Measurements from ENCODE around the gene RAB11FIP4.
"Not testable (repeated sequence)": the region's sequence is repeated elsewhere in the genome, so short reads cannot be mapped to it uniquely, and the experiment has no call there.

The RAB11FIP4 gene

GRCh38 chr17:31374503-31374902 is 17.0 kb upstream of the RAB11FIP4 start:
- ChIA-PET POLR2A (no interaction called here), CTCF (interaction anchor here (0.8 to 2.6 kb wide), 5 partner anchors 8 to 314 kb away, joined by 3 to 12 read pairs (median 3); no protein-coding TSS in a partner anchor)
- DNase-seq (ENCODE audit: extremely low spot score): no peak
- TF ChIP-seq CTCF (IDR thresholded peaks at IDR 0.05; ENCODE audit: control extremely low read depth, extremely low read depth, low read depth, missing control alignments): no peak

GRCh38 chr17:31378638-31379037 is 12.8 kb upstream of the RAB11FIP4 start:
- ChIA-PET CTCF (interaction anchor here (3.1 kb wide), 1 partner anchor 11 kb away, joined by 17 read pairs; no protein-coding TSS in a partner anchor), POLR2A (no interaction called here)
- no peak for TF ChIP-seq CTCF (IDR thresholded peaks at IDR 0.05; ENCODE audit: control extremely low read depth, extremely low read depth, low read depth, missing control alignments)
- no peak for DNase-seq (ENCODE audit: extremely low spot score)

GRCh38 chr17:31379597-31380205 is 11.8 kb upstream of the RAB11FIP4 start:
- CTCF ChIA-PET: interaction anchor here (0.9 to 3.1 kb wide), 4 partner anchors 10 to 183 kb away, joined by 3 to 17 read pairs (median 3); no protein-coding TSS in a partner anchor
- no peak for TF ChIP-seq CTCF (IDR thresholded peaks at IDR 0.05; ENCODE audit: control extremely low read depth, extremely low read depth, low read depth, missing control alignments)
- POLR2A ChIA-PET: no interaction called here
- DNase-seq (ENCODE audit: extremely low spot score): no peak

- DNase-seq (ENCODE audit: extremely low spot score): no peak
- ChIA-PET POLR2A (no interaction called here), CTCF (no interaction called here)
- TF ChIP-seq CTCF (IDR thresholded peaks at IDR 0.05; ENCODE audit: control extremely low read depth, extremely low read depth, low read depth, missing control alignments): no peak
Measured at GRCh38 chr17:31381165-31381668, 10.3 kb upstream of the RAB11FIP4 start.

- DNase-seq (ENCODE audit: extremely low spot score); POLR2A ChIA-PET: not testable (repeated sequence)
- CTCF ChIA-PET: interaction anchor here (0.8 to 1.9 kb wide), 2 partner anchors 9 to 146 kb away, joined by 3 to 12 read pairs; no protein-coding TSS in a partner anchor
Measured at GRCh38 chr17:31382668-31383275, 8.7 kb upstream of the RAB11FIP4 start.

GRCh38 chr17:31383488-31383887 is 8.0 kb upstream of the RAB11FIP4 start:
- CTCF ChIA-PET: interaction anchor here (1.9 kb wide), 1 partner anchor 10 kb away, joined by 12 read pairs; no protein-coding TSS in a partner anchor
- DNase-seq (ENCODE audit: extremely low spot score); POLR2A ChIA-PET: not testable (repeated sequence)
- peak; percentile 14 for TF ChIP-seq CTCF (IDR thresholded peaks at IDR 0.05; ENCODE audit: control extremely low read depth, extremely low read depth, low read depth, missing control alignments)
